HG02678 (cell line): ENCODE measurements around the gene ATP8B4.

Source experiments
- ATAC-seq: cut with Tn5 transposase; IDR thresholded peaks from one replicate; pipeline ENCODE4 v1.9.1; 2021; ENCODE audit warnings: mild to moderate bottlenecking, moderate library complexity; ENCODE audit not compliant: unreplicated experiment

The ATP8B4 gene

DNA sequence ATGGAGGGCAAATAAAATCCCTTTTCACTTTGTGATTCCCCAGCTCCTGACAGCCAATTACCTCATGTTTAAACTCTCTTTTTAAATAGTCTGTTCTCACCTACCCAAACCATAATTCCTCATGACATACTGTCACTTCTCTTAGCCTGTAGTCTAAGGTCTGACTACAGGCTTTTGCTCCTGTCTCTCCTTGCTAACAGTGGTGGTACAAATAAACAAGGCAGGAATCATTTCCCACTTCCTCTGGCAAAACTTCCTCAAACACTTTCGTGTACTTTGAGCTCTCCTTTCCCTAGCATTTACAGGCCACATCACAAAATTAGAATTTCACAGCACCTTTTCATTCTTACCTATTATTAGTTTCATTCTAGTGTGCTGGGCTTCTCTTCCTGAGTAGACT is 51.8 kb downstream of the ATP8B4 start:
- no peak for ATAC-seq

DNA sequence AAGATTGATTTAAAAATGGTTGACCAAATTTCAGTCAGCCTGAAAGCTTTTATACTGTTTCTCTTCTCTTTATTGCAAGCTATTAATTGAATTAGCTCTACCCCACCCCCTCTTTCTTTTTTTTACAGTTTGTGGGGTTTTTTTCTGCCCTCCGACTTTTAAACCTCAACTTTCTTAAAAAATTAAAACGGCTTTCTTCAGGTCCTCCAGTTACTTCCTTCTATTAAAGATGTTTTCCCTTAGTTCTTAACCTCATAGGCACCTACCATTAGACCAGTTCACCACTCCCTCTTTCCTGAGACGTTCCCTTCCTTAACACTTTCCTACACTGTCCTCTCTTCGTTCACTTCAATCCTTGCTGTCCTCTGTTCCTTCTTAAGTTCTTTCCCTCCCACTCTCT is 52.4 kb downstream of the ATP8B4 start:
- no peak for ATAC-seq

DNA sequence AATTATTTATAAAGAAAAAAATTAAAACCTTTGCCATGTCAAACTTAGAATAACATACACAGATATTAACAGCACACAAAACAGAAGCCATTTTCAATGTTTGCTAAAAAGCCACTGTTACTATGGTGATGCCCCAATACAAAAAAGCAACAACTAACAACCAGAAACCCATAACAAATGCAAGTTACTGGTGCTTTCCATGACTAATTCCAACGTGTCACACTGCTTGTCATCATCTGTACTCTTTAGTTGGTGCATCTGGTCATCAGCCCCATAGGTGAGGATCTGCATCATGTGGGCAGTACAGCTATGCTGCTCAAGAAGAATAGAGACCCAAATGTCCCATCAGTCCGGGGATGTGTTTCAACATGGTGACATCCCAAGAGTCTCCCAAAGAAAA is 52.8 kb downstream of the ATP8B4 start:
- ATAC-seq: no peak

DNA sequence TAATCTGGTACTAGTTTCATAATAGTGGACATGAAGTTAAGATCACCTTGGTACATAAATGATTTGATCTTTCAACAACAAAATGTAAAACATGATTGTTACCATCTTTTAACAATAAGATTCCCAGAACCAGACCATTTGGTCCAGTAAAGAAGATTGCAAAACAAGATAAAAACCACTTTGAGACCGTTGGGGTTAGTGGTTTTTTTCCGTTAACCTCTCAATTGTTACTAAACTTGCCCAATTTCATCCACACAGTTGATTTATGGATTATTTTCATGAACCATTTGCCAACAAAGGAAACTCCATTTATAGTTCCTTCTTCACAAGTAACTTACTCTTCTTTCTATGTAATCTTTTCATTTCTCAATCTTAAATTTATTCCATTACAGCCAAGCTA is 53.8 kb downstream of the ATP8B4 start:
- ATAC-seq: no peak

DNA sequence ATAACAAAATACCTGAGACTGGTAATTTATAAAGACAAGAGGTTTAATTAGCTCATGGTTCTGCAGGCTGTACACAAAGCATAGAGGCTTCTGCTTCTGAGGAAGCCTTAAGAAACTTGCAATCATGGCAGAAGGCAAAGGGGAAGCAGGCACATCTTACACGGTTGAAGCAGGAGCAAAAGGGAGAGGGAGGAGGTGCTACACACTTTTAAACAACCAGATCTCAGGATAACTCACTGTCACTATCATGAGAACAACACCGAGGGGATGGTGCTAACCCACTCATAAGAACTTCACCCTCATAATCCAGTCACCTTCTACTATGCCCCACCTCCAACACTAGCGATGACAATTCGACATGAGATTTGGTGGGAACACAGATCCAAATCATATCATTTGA is 54.4 kb downstream of the ATP8B4 start:
- ATAC-seq: no peak

DNA sequence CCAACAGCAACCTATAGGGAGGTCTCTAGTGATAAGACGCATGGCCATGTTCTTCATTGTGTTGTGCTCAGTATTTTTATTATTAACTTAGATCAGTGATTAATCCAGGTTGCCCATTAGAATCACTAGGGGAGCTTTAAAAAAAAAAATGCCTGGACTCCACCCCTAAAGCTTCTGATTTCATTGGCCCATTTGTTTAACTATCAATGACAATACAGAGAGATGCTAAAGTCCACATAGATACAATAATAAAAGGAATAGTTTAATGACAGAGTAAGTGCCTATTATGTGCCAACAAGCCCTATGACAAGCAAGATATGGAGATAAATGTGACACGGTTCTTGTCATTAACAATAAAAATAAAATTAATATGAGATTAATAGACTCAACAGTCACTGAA is 55.8 kb downstream of the ATP8B4 start:
- ATAC-seq: no peak

DNA sequence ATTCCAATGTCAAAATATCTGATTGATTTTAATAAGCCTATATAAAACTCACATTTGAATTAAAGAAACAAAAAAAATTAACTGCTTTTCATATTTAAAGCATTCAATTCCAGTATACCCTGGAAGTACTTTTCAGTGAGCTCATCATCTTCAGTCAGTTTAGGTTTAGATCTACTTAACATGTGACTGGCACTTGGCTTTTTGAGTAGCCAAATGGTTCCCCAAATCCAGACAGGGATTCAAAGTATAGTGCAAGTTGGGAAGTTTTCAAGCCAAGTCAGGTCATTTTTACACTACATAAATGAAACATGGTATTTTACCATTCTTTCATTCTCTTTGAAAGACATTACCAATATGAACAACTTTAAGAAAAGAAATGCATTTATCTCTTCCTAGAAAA is 57.5 kb downstream of the ATP8B4 start:
- ATAC-seq: no peak

DNA sequence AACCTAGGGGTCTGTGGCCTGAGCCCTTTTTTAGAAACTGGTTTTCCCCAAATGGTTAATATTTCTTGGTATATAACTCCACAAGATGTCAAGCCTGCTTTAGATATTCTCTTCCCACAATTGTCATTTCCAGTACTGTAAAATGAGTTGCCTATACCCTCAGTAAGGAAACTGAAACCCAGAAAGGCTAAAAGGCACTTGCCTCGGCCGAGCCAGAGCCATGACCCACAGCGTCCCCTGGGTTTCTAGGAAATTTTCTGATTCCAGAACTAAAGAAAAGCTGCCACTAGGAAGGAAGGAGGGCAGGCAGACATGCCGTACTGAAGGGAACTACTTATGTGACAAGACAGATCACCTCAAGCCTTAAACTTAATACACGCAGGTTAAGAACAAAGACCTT is 59.1 kb downstream of the ATP8B4 start:
- no peak for ATAC-seq

DNA sequence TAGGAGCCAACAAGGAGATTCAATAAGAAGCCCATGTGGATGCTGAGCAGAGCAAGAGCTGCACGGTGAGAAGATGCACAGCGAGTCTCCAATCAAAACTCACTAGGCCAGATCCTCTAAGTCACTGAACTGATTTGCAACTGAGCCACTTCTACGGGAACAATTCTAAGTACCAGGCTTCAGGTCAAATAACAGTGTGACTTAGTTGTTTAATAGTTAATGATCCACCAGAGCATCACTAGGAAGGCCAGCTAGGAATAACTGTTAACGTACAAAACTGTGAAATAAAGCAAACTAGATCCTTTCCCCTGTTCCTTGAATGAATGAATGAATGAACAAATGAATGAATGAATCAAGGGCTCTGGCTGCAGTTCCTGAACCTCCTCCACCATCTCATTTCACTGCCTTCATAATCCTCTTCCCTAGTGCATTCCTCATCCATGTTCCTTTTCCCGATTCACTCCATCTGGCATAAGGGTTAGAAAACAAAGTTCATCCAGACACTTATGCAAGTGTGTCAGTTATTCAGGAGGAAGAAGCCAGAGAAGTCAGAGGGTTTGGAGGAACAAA is 59.7 kb downstream of the ATP8B4 start:
- ATAC-seq: no peak

DNA sequence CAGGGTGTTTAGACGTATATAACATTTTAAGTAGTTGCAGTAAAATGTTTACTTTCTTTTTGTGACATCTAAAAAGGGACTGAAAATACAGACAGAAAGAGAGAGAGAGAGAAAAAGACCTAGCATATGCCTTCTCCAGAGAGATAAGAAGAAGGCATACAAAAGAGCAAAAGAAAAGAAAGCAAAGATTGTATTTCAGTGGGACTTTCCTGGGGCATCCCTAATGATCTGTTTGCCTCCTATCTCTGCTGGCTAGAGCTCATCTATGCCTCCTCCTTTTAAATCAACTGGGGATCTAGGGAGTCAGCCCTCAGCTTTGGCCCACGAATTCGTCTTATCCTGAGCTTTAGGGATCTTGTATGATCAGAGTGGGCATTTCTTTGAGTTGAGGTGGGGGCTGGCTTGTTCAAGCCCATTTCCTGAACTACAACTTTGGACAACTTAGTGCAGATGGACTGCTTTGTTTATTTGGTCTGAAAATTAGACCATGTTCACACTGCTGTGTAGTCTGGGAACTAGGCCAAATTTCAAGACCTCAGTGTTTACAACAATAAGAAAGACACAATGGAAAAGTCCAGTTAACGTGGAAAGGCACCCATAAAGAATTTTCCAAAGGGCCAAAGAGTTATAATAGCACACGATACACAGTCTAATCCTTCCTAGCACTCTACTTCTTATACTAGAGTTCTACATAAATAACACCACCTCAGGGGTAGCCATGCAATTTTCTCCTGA is 61.0 kb downstream of the ATP8B4 start:
- no peak for ATAC-seq

DNA sequence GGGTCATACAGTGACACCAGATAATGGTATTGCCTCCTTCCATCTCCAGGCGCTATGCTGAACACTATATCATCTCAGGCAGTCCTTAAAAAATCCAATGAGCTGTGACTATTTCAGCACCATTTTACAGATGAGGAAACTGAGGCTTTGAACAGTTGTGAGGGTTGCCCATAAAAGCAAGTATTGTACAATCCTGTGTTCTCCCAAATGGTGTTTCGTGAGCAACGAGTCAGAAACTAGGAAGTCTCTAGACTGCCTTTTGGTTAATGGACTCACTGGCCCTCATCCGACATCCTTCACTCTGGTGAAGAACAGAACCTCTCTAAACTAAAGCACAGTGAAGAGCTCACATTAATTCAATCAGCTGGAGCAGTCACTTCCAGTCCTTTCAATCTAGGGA is 61.8 kb downstream of the ATP8B4 start:
- no peak for ATAC-seq

DNA sequence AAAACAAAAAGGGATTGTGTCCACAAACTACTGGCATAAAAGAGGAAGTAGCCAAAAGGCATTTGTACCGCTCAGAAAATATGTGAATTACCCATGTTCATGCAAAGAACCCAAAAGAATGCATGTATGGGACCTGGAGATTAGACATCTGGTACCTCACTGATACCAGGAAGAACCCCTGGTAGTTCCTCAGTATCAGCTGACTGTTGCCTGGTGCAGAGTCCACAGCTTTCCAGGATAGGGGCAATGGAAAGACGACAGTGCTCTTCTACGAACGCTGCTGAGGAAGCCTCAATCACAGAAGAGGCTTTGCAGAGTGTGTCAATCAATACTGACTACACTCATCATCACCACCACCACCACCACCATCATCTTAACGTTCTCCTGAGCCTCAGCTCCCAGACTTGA is 63.3 kb downstream of the ATP8B4 start:
- ATAC-seq: no peak

DNA sequence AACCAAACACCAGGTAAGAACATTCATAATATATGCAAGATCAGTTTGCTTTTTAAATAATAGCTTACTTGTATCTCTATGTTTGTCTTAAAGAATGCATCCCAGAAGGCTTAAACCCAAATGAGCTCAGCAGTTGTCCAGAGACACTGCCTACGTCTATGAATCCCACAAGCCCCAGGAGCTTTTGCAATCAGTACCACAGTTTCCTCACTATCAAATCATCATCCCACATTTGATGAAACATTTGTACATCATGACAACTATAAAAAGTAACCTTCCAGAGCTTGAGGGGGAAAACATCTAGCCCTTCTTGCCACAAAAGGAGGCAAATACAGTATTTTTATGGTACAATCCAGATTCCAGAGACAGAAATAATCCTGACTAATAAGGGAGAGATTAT is 63.7 kb downstream of the ATP8B4 start:
- no peak for ATAC-seq

DNA sequence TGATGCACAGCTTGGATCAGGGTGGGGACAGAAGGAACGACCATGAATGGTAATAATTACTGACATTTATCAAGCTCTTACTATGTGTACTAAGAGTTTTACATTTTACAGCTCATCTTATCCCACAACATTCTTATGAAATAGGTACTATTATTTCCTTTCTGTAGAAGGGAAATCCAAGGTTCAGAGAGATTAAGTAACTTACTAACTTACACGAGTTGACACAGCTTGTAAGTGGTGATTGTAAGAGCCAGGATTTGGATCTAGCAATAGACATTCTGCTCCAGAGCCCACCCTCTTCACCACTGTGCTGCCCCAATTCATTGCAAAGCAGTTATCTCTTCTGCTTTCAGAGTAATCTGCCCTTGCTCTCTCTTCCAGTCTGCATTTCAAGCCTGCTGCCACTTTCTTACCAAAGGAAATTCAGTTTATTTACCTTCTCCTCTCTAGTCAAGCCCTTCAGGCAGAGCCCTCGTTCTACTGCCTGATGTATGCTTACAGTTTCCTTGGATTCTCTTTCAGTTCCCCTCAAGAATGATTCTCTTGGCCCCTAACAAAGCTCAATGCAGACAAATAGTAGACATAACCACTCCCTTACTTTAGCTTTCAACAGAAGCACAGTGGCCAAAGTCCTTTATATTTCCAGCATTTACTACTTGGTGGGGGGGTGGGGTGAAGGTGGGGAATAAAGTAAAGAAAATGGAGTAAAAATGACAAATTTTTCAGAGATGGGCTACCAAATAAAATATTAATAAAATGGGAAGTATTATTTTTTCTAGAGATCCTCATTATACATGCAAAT is 65.8 kb downstream of the ATP8B4 start:
- ATAC-seq: no peak

DNA sequence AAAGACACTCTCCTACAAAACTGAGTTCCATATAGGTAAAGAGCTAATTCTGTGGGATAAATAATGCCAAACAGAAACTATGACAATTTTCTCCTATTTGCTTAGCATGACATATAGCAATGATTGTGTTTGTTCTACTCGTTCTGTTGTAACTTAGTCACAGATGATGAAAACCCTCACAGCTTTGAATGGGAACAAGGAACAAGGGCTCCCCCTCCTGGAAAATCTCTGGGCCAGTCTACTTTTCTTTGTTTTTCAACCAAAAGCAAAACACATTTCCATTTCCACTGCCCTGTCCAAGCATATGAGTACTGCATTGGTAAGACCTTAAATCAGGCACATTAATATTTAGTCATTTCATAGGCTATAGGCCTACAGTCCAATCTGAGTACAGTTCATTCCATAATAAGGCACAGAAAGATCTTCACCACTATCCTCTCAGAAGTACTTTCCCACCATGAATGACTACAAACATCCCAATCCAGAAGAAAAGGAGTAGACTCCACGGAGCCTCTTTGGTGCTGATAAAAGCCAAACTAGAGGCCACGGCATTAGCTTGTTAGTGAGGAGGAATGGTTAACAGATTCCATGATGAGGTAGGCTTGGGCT is 67.1 kb downstream of the ATP8B4 start:
- ATAC-seq: no peak

DNA sequence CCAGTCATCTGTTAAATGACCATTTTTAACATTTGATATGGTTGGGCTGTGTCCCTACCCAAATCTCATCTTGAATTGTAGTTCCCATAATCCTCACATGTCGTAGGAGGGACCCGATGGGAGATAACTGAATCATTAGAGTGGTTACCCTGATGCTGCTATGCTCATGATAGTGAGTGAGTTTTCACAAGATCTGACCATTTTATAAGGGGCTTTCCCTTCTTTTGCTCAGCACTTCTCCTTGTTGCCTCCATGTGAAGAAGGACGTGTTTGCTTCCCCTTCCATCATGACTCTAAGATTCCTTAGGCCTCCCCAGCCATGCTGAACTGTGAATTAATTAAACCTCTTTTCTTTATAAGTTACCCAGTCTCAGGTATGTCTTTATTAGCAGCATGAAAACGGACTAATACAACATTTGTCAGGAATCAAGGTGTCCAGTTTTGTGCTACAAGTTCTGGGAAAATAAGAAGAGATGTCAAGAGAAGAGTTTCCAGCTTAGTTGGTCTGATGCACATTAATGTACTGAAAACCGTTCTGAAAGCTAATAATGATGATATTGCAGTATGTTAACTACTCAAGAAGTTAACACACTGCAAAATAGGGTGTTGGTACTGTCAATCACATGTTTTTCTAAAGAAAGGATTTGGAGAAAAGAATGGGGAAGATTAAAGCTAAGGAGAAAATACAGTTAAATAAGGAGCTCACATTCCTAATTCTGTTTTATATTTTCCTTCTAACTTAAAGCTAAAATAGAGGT is 67.9 kb downstream of the ATP8B4 start:
- no peak for ATAC-seq

DNA sequence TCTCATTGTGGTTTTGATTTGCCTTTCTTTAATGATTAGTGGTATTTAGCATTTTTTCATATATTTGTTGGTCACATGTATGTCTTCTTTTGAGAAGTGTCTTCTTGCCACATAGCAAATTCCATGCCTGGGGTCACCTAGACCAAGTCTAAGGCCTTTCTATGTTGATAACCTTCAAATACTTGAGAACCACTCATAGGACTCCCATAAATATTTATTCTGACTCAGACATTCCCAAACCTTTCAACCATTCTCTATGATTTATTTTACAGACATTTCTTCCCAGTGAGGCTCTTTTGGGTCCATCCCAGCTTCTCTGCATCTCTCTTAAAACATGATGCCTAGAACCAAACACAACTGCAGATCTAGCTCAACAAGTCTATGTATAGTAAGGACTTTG is 69.2 kb downstream of the ATP8B4 start:
- ATAC-seq: no peak

DNA sequence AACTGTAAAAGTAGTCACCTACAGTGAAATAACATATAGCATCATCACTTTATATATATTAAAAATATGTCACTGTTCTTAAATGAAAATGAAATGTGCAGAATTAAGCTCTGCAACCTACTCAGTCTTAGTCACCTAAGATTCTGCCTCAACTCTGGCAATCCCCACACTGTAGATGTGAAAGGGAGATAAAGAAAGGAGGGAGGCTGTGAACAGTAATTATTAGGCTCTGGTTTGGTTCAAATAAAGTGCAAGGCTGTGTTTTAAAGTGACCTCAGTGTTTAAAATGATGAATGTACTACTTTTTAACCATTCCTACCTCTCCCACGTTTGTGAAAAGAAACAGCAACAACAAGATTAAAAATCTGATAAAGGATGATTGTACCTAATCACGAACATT is 72.2 kb downstream of the ATP8B4 start:
- no peak for ATAC-seq

DNA sequence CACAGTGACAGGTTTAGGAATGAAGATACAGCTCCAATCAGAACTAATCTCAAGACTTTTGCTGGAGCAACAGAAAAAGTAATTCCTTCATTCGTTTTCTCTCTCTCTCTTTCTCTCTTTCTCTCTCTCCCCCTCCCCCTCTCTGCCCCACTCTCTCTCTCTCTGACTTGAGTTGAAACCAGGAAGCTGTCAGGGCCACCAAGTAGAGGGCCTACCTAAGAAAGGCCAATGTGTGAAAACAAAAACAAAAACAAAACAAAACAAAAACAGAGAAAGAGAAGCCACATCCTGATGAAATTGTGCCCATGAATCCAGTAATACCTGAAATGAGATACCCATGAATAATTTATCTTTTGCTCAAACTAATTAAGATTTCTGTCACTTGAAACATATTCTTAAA is 72.9 kb downstream of the ATP8B4 start:
- ATAC-seq: no peak

DNA sequence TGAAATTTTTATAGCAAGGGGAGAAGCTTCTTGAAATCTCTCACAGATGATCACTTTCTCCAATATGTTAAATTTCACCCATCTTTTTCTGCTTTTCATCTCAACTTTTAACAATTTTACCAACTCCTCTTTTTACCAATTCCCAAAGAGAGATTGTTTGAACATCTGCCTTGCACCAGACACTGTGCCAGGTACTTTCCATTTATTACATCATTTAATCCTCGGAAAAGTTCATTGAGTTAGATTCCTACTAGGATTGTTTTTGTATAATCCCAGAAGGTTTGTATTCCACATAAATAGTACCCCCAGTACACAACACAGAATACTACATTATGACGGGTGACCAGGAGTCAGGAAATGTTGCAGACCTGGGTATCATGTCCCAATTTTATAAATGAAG is 74.1 kb downstream of the ATP8B4 start:
- ATAC-seq: no peak

DNA sequence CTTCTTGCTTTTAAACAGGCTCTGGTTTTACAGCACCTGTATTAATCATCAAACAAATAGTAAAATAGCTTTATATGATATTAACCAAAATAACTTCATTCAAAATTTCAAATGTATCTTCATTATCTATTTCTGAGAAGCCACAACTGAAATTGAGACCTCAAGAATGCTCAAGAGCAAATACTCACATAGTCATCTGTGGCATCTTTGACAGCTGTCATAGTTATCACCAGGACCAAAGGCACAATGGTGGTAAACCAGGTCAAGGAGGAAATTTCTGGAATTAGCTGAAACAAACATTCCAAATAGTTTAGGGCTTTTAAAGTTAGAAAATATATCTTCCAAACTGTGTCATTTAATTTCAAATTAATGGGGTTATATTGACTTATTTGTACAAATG is 74.6 kb downstream of the ATP8B4 start:
- ATAC-seq: no peak
